Esophagus squamous epithelium (tissue), 5 donors: ENCODE data around the gene ZNF30. TPM values are rescaled to one million over a fixed set of nuclear protein-coding genes. Genes with fewer than 3 reads are reported as not detected.
"Not testable (repeated sequence)": the region's sequence is repeated elsewhere in the genome, so short reads cannot be mapped to it uniquely, and the experiment has no call there.

Source experiments
- DNase-seq: peaks from one replicate; lab custom pipeline; 2025; lab: John Stamatoyannopoulos, UW
- H3K27ac ChIP-seq, 4 donors: fragments of 200-600 bp; sonication (generic); one replicate each; pipeline ENCODE4 v1.5.1; 2016 to 2019; ENCODE audit warnings: mild to moderate bottlenecking in 1 of 4
- H3K27me3 ChIP-seq, 4 donors: fragments of 200-600 bp; sonication (generic); 1 replicate in 3 of 4; 2 replicates in 1 of 4; pipeline versions ENCODE4 v1.5.1 to v1.6.0; 2017 to 2021; ENCODE audit warnings: antibody characterized with exemption in 1 of 4
- H3K36me3 ChIP-seq, 3 donors: fragments of 200-600 bp; sonication (generic); one replicate each; pipeline ENCODE4 v1.5.1; 2016 to 2019
- H3K4me1 ChIP-seq, 3 donors: fragments of 200-600 bp; sonication (generic); one replicate each; pipeline ENCODE4 v1.5.1; 2017 to 2019
- H3K4me3 ChIP-seq, 4 donors: fragments of 200-600 bp; sonication (generic); 1 replicate in 3 of 4; 2 replicates in 1 of 4; pipeline ENCODE4 v1.5.1; 2016 to 2019; ENCODE audit warnings: mild to moderate bottlenecking in 2 of 4, moderate library complexity in 1 of 4
- H3K9me3 ChIP-seq, 3 donors: fragments of 200-600 bp; sonication (generic); one replicate each; pipeline ENCODE4 v1.5.1; 2016 to 2019
- POLR2A ChIP-seq, 4 donors: fragments of 450-650 bp; IDR thresholded peaks; one replicate each; pipeline ENCODE4 v1.6.1; 2017; ENCODE audit warnings: antibody characterized with exemption in 4 of 4, mild to moderate bottlenecking in 4 of 4, moderate library complexity in 3 of 4
- WGBS, 2 donors: methylation state at CpG; one replicate each; pipeline ENCODE4 v1.1.5; 2018; 5-methylcytosine and 5-hydroxymethylcytosine counted together
- intact Hi-C: fragments of 100-400 bp; cut with DNase I; formaldehyde crosslinking; loops from one replicate; pipeline ENCODE4 v1.15.0; 2022
- total RNA-seq, 4 donors: library from RNA; depleted of rRNA; stranded (reverse); fragments of >200 nt; gene quantifications; one replicate each; pipeline ENCODE4 v1.1.0, GENCODE V29; 2016
- TF ChIP-seq, protein P1 (sequence below), 6 experiments: fragments of 450-650 bp in 4 of 6; fragments of 200-600 bp in 2 of 6; sonication (generic) in 2 of 6; IDR thresholded peaks; one replicate each; pipeline ENCODE4 v1.5.1; 2016 to 2019; ENCODE audit warnings: antibody characterized with exemption in 6 of 6, mild to moderate bottlenecking in 4 of 6, moderate library complexity in 4 of 6
- donor health status: DM: yes; HTN: yes; CAD: no.

ZNF30 gene
- total RNA-seq, 4 donors from 2014 or later = 0.26 to 30.2 (median 1.3) TPM

DNA sequence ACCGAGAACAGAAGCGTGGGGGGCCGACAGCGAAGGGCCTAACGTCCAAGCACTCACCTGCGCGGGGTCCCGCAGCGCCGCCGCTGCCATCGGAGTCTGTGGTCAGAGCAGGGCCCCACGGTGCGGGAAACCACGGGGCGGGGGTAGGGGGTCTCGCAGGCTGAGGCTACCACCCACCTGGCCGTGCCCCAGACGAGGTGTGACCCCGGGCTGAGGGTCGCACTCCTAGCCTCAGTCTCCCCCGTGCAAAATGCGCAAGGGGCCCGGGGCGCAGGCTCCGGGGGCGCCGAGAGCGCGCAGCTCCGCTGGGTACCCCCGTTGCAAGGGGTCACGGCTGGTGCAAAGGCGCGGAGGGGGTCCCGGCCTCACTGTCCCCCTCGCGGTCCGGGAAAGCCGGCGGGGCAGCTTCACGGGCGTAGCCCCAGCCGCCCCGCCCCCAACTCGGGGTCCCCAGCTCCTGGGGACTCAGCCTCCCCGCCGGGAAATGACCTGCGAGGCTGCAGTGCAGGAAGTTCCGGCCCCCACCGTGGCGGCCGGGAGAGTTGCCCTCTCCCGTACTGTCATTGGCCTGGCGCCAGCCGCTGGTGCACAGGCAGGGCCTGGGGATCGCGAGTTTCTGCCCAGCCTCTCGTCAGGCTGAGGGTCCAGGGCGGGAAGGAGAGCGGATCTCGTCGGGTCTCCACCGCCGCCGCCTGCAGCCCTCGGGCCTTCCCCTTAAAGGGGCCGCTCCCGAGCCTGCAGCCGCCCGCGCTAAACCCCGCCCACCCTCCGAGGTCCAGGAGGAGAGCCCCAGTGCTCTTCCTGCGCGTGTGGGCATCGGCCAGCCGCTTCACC lies 37.1 kb downstream of the ZNF30 start, which contains the start of gene ZNF792:
TSS of gene ZNF792 (minus strand) at position 657 of the 834 bp plus-strand sequence. CDS start at position 90, 567 bp downstream.
- peaks cover 0 to 31% (median 11%) of the 10 kb centered on the region in 3 donors for H3K4me1 ChIP-seq
- H3K9me3 ChIP-seq = peaks cover 0 to 37% (median 25%) of the 10 kb centered on the region in 3 donors
- no peak for DNase-seq
- peak within 1 kb of the TSS; percentile 58 to 92 (median 79) for H3K4me3 ChIP-seq
- H3K27ac ChIP-seq = peak within 1 kb of the TSS; percentile 64 to 85 (median 71)
- H3K36me3 ChIP-seq = peaks cover 13 to 31% (median 14%) of the 10 kb centered on the region in 3 donors
- 0% methylated on average over 6 to 15 of the region's 78 CpGs for WGBS, 2 donors
- no peak for TF ChIP-seq POLR2A (IDR thresholded peaks at IDR 0.05)
- TF ChIP-seq, protein P1, sequence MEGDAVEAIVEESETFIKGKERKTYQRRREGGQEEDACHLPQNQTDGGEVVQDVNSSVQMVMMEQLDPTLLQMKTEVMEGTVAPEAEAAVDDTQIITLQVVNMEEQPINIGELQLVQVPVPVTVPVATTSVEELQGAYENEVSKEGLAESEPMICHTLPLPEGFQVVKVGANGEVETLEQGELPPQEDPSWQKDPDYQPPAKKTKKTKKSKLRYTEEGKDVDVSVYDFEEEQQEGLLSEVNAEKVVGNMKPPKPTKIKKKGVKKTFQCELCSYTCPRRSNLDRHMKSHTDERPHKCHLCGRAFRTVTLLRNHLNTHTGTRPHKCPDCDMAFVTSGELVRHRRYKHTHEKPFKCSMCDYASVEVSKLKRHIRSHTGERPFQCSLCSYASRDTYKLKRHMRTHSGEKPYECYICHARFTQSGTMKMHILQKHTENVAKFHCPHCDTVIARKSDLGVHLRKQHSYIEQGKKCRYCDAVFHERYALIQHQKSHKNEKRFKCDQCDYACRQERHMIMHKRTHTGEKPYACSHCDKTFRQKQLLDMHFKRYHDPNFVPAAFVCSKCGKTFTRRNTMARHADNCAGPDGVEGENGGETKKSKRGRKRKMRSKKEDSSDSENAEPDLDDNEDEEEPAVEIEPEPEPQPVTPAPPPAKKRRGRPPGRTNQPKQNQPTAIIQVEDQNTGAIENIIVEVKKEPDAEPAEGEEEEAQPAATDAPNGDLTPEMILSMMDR (IDR thresholded peaks at IDR 0.05) = no peak
- intact Hi-C loops = no loop called here
- H3K27me3 ChIP-seq = no peaks in the 10 kb centered on the region

- Histone ChIP-seq H3K9me3 (peaks cover 0 to 28% (median 17%) of the 10 kb centered on the region in 3 donors), H3K27ac (peak overlapping the region in 1 of 4 donors; percentile 85), H3K27me3 (no peaks in the 10 kb centered on the region), H3K4me3 (peak overlapping the region in 3 of 4 donors; percentile 70 to 92 (median 88)), H3K36me3 (peaks cover 5 to 23% (median 6%) of the 10 kb centered on the region in 3 donors), H3K4me1 (peaks cover 0 to 31% (median 11%) of the 10 kb centered on the region in 3 donors)
- TF ChIP-seq, protein P1 (IDR thresholded peaks at IDR 0.05) = no peak
- no peak for TF ChIP-seq POLR2A (IDR thresholded peaks at IDR 0.05)
- DNase-seq = no peak
- 47 to 100% methylated on average over 2 to 6 of the region's 6 CpGs for WGBS, 2 donors
- intact Hi-C loops = no loop called here
Observed at GRCh38 chr19:34964598-34964997, 37.9 kb downstream of the ZNF30 start.

GRCh38 chr19:34965505-34965904 lies 38.8 kb downstream of the ZNF30 start:
- peaks cover 0 to 14% (median 0%) of the 10 kb centered on the region in 3 donors for H3K36me3 ChIP-seq
- H3K27ac ChIP-seq, H3K4me3 ChIP-seq, DNase-seq, intact Hi-C loops, H3K27me3 ChIP-seq: not testable (repeated sequence)
- peaks cover 0 to 31% (median 11%) of the 10 kb centered on the region in 3 donors for H3K4me1 ChIP-seq
- WGBS, 2 donors = 55 to 69% methylated on average over 5 of the region's 5 CpGs
- H3K9me3 ChIP-seq = peaks cover 0 to 19% (median 8%) of the 10 kb centered on the region in 3 donors

GRCh38 chr19:34967551-34967950 lies 40.8 kb downstream of the ZNF30 start:
- Histone ChIP-seq H3K4me3 (no peak overlapping the region), H3K36me3 (no peaks in the 10 kb centered on the region), H3K4me1 (peaks cover 0 to 21% (median 3%) of the 10 kb centered on the region in 3 donors), H3K9me3 (peaks cover 0 to 8% (median 0%) of the 10 kb centered on the region in 3 donors), H3K27ac (no peak overlapping the region), H3K27me3 (no peaks in the 10 kb centered on the region)
- no peak for TF ChIP-seq POLR2A (IDR thresholded peaks at IDR 0.05)
- TF ChIP-seq, protein P1 (IDR thresholded peaks at IDR 0.05) = no peak
- intact Hi-C loops = no loop called here
- no peak for DNase-seq
- WGBS, 2 donors = 75 to 79% methylated on average over 6 of the region's 6 CpGs

GRCh38 chr19:34969721-34970120 lies 43.0 kb downstream of the ZNF30 start:
- WGBS, 2 donors = 93 to 95% methylated on average over 3 to 6 of the region's 6 CpGs
- no peak for DNase-seq
- H3K4me3 ChIP-seq = no peak overlapping the region
- intact Hi-C loops = no loop called here
- H3K27ac ChIP-seq = no peak overlapping the region
- H3K4me1 ChIP-seq = peaks cover 0 to 9% (median 4%) of the 10 kb centered on the region in 3 donors
- peaks cover 0 to 8% (median 0%) of the 10 kb centered on the region in 4 donors for H3K27me3 ChIP-seq
- no peaks in the 10 kb centered on the region for H3K36me3 ChIP-seq
- TF ChIP-seq POLR2A (IDR thresholded peaks at IDR 0.05) = no peak
- TF ChIP-seq, protein P1 (IDR thresholded peaks at IDR 0.05) = no peak
- H3K9me3 ChIP-seq = peaks cover 0 to 8% (median 0%) of the 10 kb centered on the region in 3 donors

DNA sequence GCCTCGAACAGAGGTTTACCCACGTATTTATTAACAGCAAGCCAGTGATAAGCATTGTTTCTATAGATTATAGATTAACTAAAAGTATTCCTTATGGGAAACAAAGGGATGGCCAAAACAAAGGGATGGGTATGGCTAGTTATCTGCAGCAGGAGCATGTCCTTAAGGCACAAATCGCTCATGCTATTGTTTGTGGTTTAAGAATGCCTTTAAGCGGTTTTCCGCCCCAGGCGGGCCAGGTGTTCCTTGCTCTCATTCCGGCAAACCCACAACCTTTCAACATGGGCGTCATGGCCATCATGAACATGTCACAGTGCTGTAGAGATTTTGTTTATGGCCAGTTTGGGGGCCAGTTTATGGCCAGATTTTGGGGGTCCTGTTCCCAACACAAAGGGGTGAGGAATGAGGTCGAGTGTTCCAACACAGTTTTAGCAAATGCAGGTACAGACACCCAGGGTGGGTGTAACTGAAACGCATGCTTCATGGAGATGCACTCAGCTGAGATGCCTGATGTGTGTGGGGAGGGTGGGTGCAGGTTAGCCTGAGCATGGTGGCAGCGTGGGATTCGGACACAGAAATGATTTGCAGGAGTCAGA lies 43.6 kb downstream of the ZNF30 start:
- H3K4me1 ChIP-seq, H3K4me3 ChIP-seq, H3K27ac ChIP-seq, H3K36me3 ChIP-seq, H3K9me3 ChIP-seq, DNase-seq, H3K27me3 ChIP-seq, intact Hi-C loops: not testable (repeated sequence)
- WGBS, 2 donors = 82 to 83% methylated on average over 10 to 12 of the region's 12 CpGs
